K562 (cell line): ENCODE results near the gene ARPC1A. TPM values are rescaled to one million over a fixed set of nuclear protein-coding genes. Genes with fewer than 3 reads are reported as not detected.

ENCODE experiments used
- ATAC-seq: fragments of 200-7000 bp; cut with Tn5 transposase; 3 replicates; pipeline ENCODE4 v1.9.1; 2020; ENCODE audit warnings: moderate library complexity
- BruUV-seq: library from RNA; stranded (reverse); fragments of 400-500 nt; replicated peaks from 2 replicates; lab custom pipeline; 2021; lab: Mats Ljungman, UMichigan
- CTCF ChIA-PET: fragments of 300-600 bp; formaldehyde crosslinking; extraction: SDS; loops from one replicate; lab custom pipeline; 2021; ENCODE audit warnings: low intra/inter-chr PET ratio; lab: Yijun Ruan, JAX
- POLR2A ChIA-PET: fragments of 300-600, 350-650 bp; sonication (Branson Sonifier 250); formaldehyde crosslinking; extraction: SDS; loops from one replicate; lab custom pipeline; 2021; ENCODE audit warnings: antibody characterized with exemption, inconsistent platforms; lab: Yijun Ruan, JAX
- DNase-seq, 4 experiments: peaks; one replicate each; pipeline versions ENCODE4 v3.0.0 to v3.0.0-alpha.2; 2011 to 2018; ENCODE audit warnings: low spot score in 3 of 4, mixed read lengths in 3 of 4; ENCODE audit errors: extremely low read depth in 1 of 4
- FAIRE-seq: peaks from 2 replicates; lab custom pipeline; 2011; peaks lifted over from hg19 to GRCh38; lab: Jason Lieb, UNC
- H2AFZ ChIP-seq: 2 replicates; pipeline ENCODE4 v1.6.0; 2011; ENCODE audit warnings: low read depth, low read length, control low read depth, inconsistent platforms
- H3K27ac ChIP-seq: fragments of 200-600 bp; 3 replicates; pipeline ENCODE4 v1.8.0; 2011; ENCODE audit warnings: low read depth, mild to moderate bottlenecking, control low read depth, inconsistent platforms, low read length, moderate library complexity, mixed read lengths; ENCODE audit errors: extremely low read depth
- H3K27me3 ChIP-seq, 2 experiments: fragments of 300-600 bp in 1 of 2; 2 replicates in 1 of 2; 3 replicates in 1 of 2; pipeline versions ENCODE4 v1.6.0 to v1.8.0; 2011; ENCODE audit warnings: inconsistent platforms in 2 of 2, low read length in 2 of 2, mild to moderate bottlenecking in 1 of 2, mixed read lengths in 1 of 2, moderate library complexity in 1 of 2; ENCODE audit not compliant: control insufficient read depth in 2 of 2, insufficient read depth in 2 of 2
- H3K36me3 ChIP-seq: fragments of 300-600 bp; 3 replicates; pipeline ENCODE4 v1.8.0; 2011; ENCODE audit warnings: mild to moderate bottlenecking, low read length, inconsistent platforms; ENCODE audit not compliant: control insufficient read depth, insufficient read depth
- H3K4me1 ChIP-seq, 2 experiments: fragments of 200-600 bp in 1 of 2; replicated peaks in 1 of 2; 2 replicates in 1 of 2; 3 replicates in 1 of 2; pipeline versions ENCODE4 v1.5.1 to v1.8.0; 2011; ENCODE audit warnings: inconsistent platforms in 2 of 2, low read length in 2 of 2, mild to moderate bottlenecking in 1 of 2, mixed read lengths in 1 of 2, moderate library complexity in 1 of 2; ENCODE audit not compliant: control insufficient read depth in 2 of 2, insufficient read depth in 2 of 2
- H3K4me2 ChIP-seq: 2 replicates; pipeline ENCODE4 v1.6.1; 2011; ENCODE audit warnings: low read length, control low read depth, inconsistent platforms, mixed read lengths; ENCODE audit not compliant: insufficient read depth
- H3K4me3 ChIP-seq: fragments of 200-600 bp; sonication (generic), shearing (Covaris generic); 2 replicates; pipeline ENCODE4 v1.5.1; 2016; ENCODE audit warnings: control low read depth, inconsistent platforms
- H3K79me2 ChIP-seq: fragments of 200-600 bp; 3 replicates; pipeline ENCODE4 v1.8.0; 2011; ENCODE audit warnings: low read length, inconsistent platforms; ENCODE audit not compliant: control insufficient read depth, insufficient read depth
- H3K9ac ChIP-seq, 2 experiments: 2 replicates each; pipeline versions ENCODE4 v1.6.0 to v1.6.1; 2011; ENCODE audit warnings: low read depth in 2 of 2, low read length in 2 of 2, control low read depth in 1 of 2, inconsistent platforms in 1 of 2, mild to moderate bottlenecking in 1 of 2, mixed read lengths in 1 of 2; ENCODE audit not compliant: insufficient read depth in 1 of 2
- H3K9me1 ChIP-seq: one replicate; pipeline ENCODE4 v1.6.0; 2011; ENCODE audit warnings: inconsistent platforms, mild to moderate bottlenecking, low read length, moderate library complexity; ENCODE audit not compliant: control insufficient read depth, insufficient read depth
- H3K9me3 ChIP-seq: replicated peaks from 2 replicates; pipeline ENCODE4 v1.5.1; 2011; ENCODE audit warnings: low read depth, low read length, inconsistent platforms; ENCODE audit not compliant: control insufficient read depth, insufficient read depth
- H4K20me1 ChIP-seq: replicated peaks from 2 replicates; pipeline ENCODE4 v1.6.1; 2011; ENCODE audit warnings: low read length, inconsistent platforms, mixed read lengths; ENCODE audit not compliant: control insufficient read depth, insufficient read depth
- EP300 ChIP-seq: IDR thresholded peaks from 2 replicates; pipeline ENCODE4 v1.6.1; 2012; ENCODE audit warnings: low read length, improper control_type of control experiment
- GTF2A2 ChIP-seq: IDR thresholded peaks from 2 replicates; pipeline ENCODE4 v1.6.1; 2016; ENCODE audit warnings: mild to moderate bottlenecking, missing genetic modification characterization, missing compliant biosample characterization
- KDM5B ChIP-seq: fragments of 200-600 bp; sonication (generic); IDR thresholded peaks from 2 replicates; pipeline ENCODE4 v1.6.1; 2012; ENCODE audit warnings: low read depth, mild to moderate bottlenecking, moderate library complexity, low read length, control low read depth, inconsistent platforms; ENCODE audit not compliant: insufficient replicate concordance
- MAFG ChIP-seq: fragments of 450-650 bp; conservative IDR thresholded peaks from 2 replicates; pipeline ENCODE4 v1.6.1; 2016; ENCODE audit warnings: missing genetic modification characterization, missing compliant biosample characterization
- MTA2 ChIP-seq: fragments of 450-650 bp; IDR thresholded peaks from 2 replicates; pipeline ENCODE4 v1.6.1; 2016; ENCODE audit warnings: low read depth
- NCOA1 ChIP-seq: fragments of 450-650 bp; IDR thresholded peaks from 2 replicates; pipeline ENCODE4 v1.6.1; 2016; ENCODE audit warnings: low read depth
- NFXL1 ChIP-seq: fragments of 450-650 bp; formaldehyde crosslinking; IDR thresholded peaks from 2 replicates; pipeline ENCODE4 v1.4.0; 2021; ENCODE audit warnings: mild to moderate bottlenecking
- NUFIP1 ChIP-seq: fragments of 450-650 bp; IDR thresholded peaks from 2 replicates; pipeline ENCODE4 v1.6.1; 2018; ENCODE audit not compliant: partially characterized antibody
- PHTF2 ChIP-seq: fragments of 250-450 bp; sonication (Bioruptor Pico); IDR thresholded peaks from 2 replicates; pipeline ENCODE4 v1.5.0; 2021; ENCODE audit warnings: mild to moderate bottlenecking
- PKNOX1 ChIP-seq: fragments of 450-650 bp; IDR thresholded peaks from 2 replicates; pipeline ENCODE4 v1.6.1; 2016
- POLR2G ChIP-seq: fragments of 200-400 bp; formaldehyde crosslinking; IDR thresholded peaks from 2 replicates; pipeline ENCODE4 v1.6.1; 2017; ENCODE audit warnings: low read depth, mild to moderate bottlenecking, antibody characterized with exemption, low read length, moderate library complexity
- PURB ChIP-seq: sonication (generic); formaldehyde crosslinking; IDR thresholded peaks from 2 replicates; pipeline ENCODE4 v1.9.0; 2021; ENCODE audit warnings: low read depth, mild to moderate bottlenecking, missing genetic modification reagents
- STAT5A ChIP-seq: IDR thresholded peaks from 2 replicates; pipeline ENCODE4 v1.6.1; 2012; ENCODE audit warnings: low read length, inconsistent platforms, borderline replicate concordance
- ZBTB33 ChIP-seq: sonication (generic); formaldehyde crosslinking; IDR thresholded peaks from 2 replicates; pipeline ENCODE4 v1.8.1; 2023; ENCODE audit warnings: mild to moderate bottlenecking, missing genetic modification reagents
- ZKSCAN3 ChIP-seq: fragments of 250-450 bp; sonication (Bioruptor Pico); IDR thresholded peaks from 2 replicates; pipeline ENCODE4 v1.4.0; 2020
- ZNF12 ChIP-seq: sonication (generic); formaldehyde crosslinking; IDR thresholded peaks from 2 replicates; pipeline ENCODE4 v1.4.0; 2020; ENCODE audit warnings: mild to moderate bottlenecking, missing genetic modification reagents
- ZNF121 ChIP-seq: sonication (generic); formaldehyde crosslinking; conservative IDR thresholded peaks from 2 replicates; pipeline ENCODE4 v1.8.0; 2022; ENCODE audit warnings: missing genetic modification reagents
- ZNF24 ChIP-seq: fragments of 450-650 bp; IDR thresholded peaks from 2 replicates; pipeline ENCODE4 v1.6.1; 2016
- ZNF431 ChIP-seq: sonication (generic); formaldehyde crosslinking; IDR thresholded peaks from 2 replicates; pipeline ENCODE4 v1.8.0; 2022; ENCODE audit warnings: mild to moderate bottlenecking, missing genetic modification reagents
- WGBS: fragments of 100-300 bp; shearing (Covaris generic); methylation state at CpG from one replicate; pipeline ENCODE4 v1.1.6; 2016; ENCODE audit warnings: low coverage, mixed read lengths; ENCODE audit not compliant: insufficient coverage; ENCODE audit errors: missing lambda C conversion rate; 5-methylcytosine and 5-hydroxymethylcytosine counted together
- in situ Hi-C: fragments of 300-500 bp; cut with MboI; formaldehyde crosslinking; loops from 4 replicates; pipeline ENCODE4 v1.15.0; 2018; ENCODE audit warnings: inconsistent platforms, mixed read lengths
- intact Hi-C: fragments of 100-400 bp; cut with micrococcal nuclease; formaldehyde crosslinking; loops from 2 replicates; pipeline ENCODE4 v1.14.2; 2022
- polyA plus RNA-seq, 8 experiments: library from polyadenylated mRNA; depleted of rRNA in 4 of 8; stranded (reverse) in 5 of 8; unstranded in 3 of 8; fragments of >200 nt; fragmentation: Nextera tagmentation in 2 of 8; fragmentation: Illumina TruSeq in 1 of 8; extraction: Ambion mirVana in 2 of 8; extraction: Trizol in 1 of 8; gene quantifications; 2 replicates each; pipeline versions ENCODE4 v1.2.1 to v1.2.3, GENCODE V29; 2011 to 2014; ENCODE audit warnings: inconsistent platforms in 1 of 8, missing spikeins in 1 of 8
- total RNA-seq, 7 experiments: library from RNA; depleted of rRNA in 6 of 7; stranded (reverse); fragments of >200 nt in 6 of 7; fragmentation: Illumina TruSeq in 2 of 7; extraction: Trizol in 2 of 7; gene quantifications; 2 replicates each; pipeline versions ENCODE4 v1.2.1 to v1.2.3, GENCODE V29; 2011 to 2021; ENCODE audit warnings: low replicate concordance in 1 of 7
- TF ChIP-seq, protein P1 (sequence below): fragments of 250-450 bp; sonication (Bioruptor Pico); IDR thresholded peaks from 2 replicates; pipeline ENCODE4 v1.8.0; 2021; ENCODE audit warnings: moderate library complexity, mild to moderate bottlenecking, inconsistent platforms

The ARPC1A gene
- total and polyA plus RNA-seq, 9 of the 15 experiments (the other 6 are each of a cell fraction or from before 2014, with no cell fraction given), result 39.5 to 151 (median 86.1) TPM

- intact Hi-C loops, result no loop called here
- no peak for ATAC-seq
- H3K4me3 ChIP-seq, result no peak overlapping the region
- no peak overlapping the region for H3K4me2 ChIP-seq
- H3K9me3 ChIP-seq, result no peaks in the 10 kb centered on the region
- no peak overlapping the region for H3K27ac ChIP-seq
- H3K9me1 ChIP-seq, result no peaks in the 10 kb centered on the region
- 92% methylated on average over 22 of the region's 23 CpGs for WGBS
- POLR2A ChIA-PET, result interaction anchor here (0.5 to 4.7 kb wide), 2 partner anchors 11 to 17 kb away, joined by 3 to 35 read pairs; partner anchors contain the start of genes BUD31 and PDAP1
- DNase-seq, result no peak
- peaks cover 14% of the 10 kb centered on the region for H4K20me1 ChIP-seq
- H3K36me3 ChIP-seq, result peaks cover 96% of the 10 kb centered on the region; the same call in 2 of the 3 replicates
- H3K27me3 ChIP-seq, result no peaks in the 10 kb centered on the region
- 0 out of 3 replicates have a peak, but pooled peaks cover 4% of the 10 kb centered on the region for H3K79me2 ChIP-seq
- peak overlapping the region in 1 of 2 experiments; percentile 8; a peak in 1 of 4 replicates for H3K9ac ChIP-seq
- in situ Hi-C loops, result no loop called here
- H2AFZ ChIP-seq, result no peak overlapping the region
- CTCF ChIA-PET, result interaction anchor here (1.0 kb wide), 1 partner anchor 26 kb away, joined by 3 read pairs; no protein-coding TSS in a partner anchor
- H3K4me1 ChIP-seq, result peaks cover 0 to 36% of the 10 kb centered on the region in 2 experiments; a peak in 2 of 5 replicates
- no TSS peak for BruUV-seq
- peak; percentile 37 for FAIRE-seq
- TF ChIP-seq ZNF121 (no peak), PKNOX1 (no peak), PURB (CRISPR knock-in tag) (no peak), GTF2A2 (tag) (no peak), NFXL1 (CRISPR knock-in tag) (no peak), POLR2G (peak; percentile 69), ZBTB33 (CRISPR knock-in tag) (peak; percentile 98), ZNF24 (no peak), MTA2 (no peak), ZNF431 (no peak), ZKSCAN3 (CRISPR knock-in tag) (no peak), NUFIP1 (no peak), STAT5A (no peak), MAFG (tag) (no peak), KDM5B (no peak), ZNF12 (CRISPR knock-in tag) (peak; percentile 92), PHTF2 (CRISPR knock-in tag) (no peak), NCOA1 (no peak), EP300 (no peak)
- TF ChIP-seq, protein P1, sequence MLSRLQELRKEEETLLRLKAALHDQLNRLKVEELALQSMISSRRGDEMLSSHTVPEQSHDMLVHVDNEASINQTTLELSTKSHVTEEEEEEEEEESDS (CRISPR knock-in tag), result no peak
Observed at GRCh38 chr7:99390941-99391602, 65.4 kb downstream of the ARPC1A start.
